Measurements from ENCODE around the gene PTGIS. TPM values are rescaled to one million over a fixed set of nuclear protein-coding genes. Genes with fewer than 3 reads are reported as not detected.

Gene PTGIS
- total and polyA plus RNA-seq, 2 donors: 0.76 to 3.3 TPM

- Histone ChIP-seq H3K9me3 (ENCODE audit: control insufficient read depth in 2 of 2, insufficient read depth in 1 of 2, low read length in 1 of 2) (no peaks in the 10 kb centered on the region), H3K4me3 (ENCODE audit: low read length in 2 of 2) (no peak overlapping the region), H3K4me1 (ENCODE audit: control insufficient read depth in 2 of 2, insufficient read depth in 2 of 2, low read length in 2 of 2) (peaks cover 0 to 9% of the 10 kb centered on the region in 2 donors), H3K27me3 (ENCODE audit: control insufficient read depth in 2 of 2, insufficient read depth in 1 of 2, low read length in 1 of 2) (peaks cover 0 to 7% of the 10 kb centered on the region in 2 donors), H3K27ac (ENCODE audit: low read depth in 1 of 2, low read length in 1 of 2) (no peak overlapping the region), H3K36me3 (ENCODE audit: control insufficient read depth in 2 of 2, insufficient read depth in 2 of 2, low read length in 1 of 2) (no peaks in the 10 kb centered on the region)
- DNase-seq (ENCODE audit: low read depth in 6 of 9, low spot score in 9 of 9): no peak
- 77% methylated on average over 8 of the region's 8 CpGs for WGBS
Measured at GRCh38 chr20:49590163-49591017, 22.5 kb upstream of the PTGIS start.

GRCh38 chr20:49589747-49590146 is 21.8 kb upstream of the PTGIS start:
- Histone ChIP-seq H3K9me3 (ENCODE audit: control insufficient read depth in 2 of 2, insufficient read depth in 1 of 2, low read length in 1 of 2) (no peaks in the 10 kb centered on the region), H3K27me3 (ENCODE audit: control insufficient read depth in 2 of 2, insufficient read depth in 1 of 2, low read length in 1 of 2) (peaks cover 0 to 7% of the 10 kb centered on the region in 2 donors), H3K27ac (ENCODE audit: low read depth in 1 of 2, low read length in 1 of 2) (no peak overlapping the region), H3K4me1 (ENCODE audit: control insufficient read depth in 2 of 2, insufficient read depth in 2 of 2, low read length in 2 of 2) (peaks cover 0 to 9% of the 10 kb centered on the region in 2 donors), H3K36me3 (ENCODE audit: control insufficient read depth in 2 of 2, insufficient read depth in 2 of 2, low read length in 1 of 2) (no peaks in the 10 kb centered on the region), H3K4me3 (ENCODE audit: low read length in 2 of 2) (no peak overlapping the region)
- WGBS: 94% methylated on average over 6 of the region's 6 CpGs
- no peak for DNase-seq (ENCODE audit: low read depth in 6 of 9, low spot score in 9 of 9)

- Histone ChIP-seq H3K9me3 (ENCODE audit: control insufficient read depth in 2 of 2, insufficient read depth in 1 of 2, low read length in 1 of 2) (peaks cover 2 to 4% of the 10 kb centered on the region in 2 donors), H3K27me3 (ENCODE audit: control insufficient read depth in 2 of 2, insufficient read depth in 1 of 2, low read length in 1 of 2) (peaks cover 0 to 9% of the 10 kb centered on the region in 2 donors), H3K4me3 (ENCODE audit: low read length in 2 of 2) (no peak overlapping the region), H3K4me1 (ENCODE audit: control insufficient read depth in 2 of 2, insufficient read depth in 2 of 2, low read length in 2 of 2) (no peaks in the 10 kb centered on the region), H3K27ac (ENCODE audit: low read depth in 1 of 2, low read length in 1 of 2) (no peak overlapping the region), H3K36me3 (ENCODE audit: control insufficient read depth in 2 of 2, insufficient read depth in 2 of 2, low read length in 1 of 2) (no peaks in the 10 kb centered on the region)
- WGBS: 84% methylated on average over 10 of the region's 10 CpGs
- DNase-seq (ENCODE audit: low read depth in 6 of 9, low spot score in 9 of 9): no peak
Measured at GRCh38 chr20:49587111-49587570, 19.2 kb upstream of the PTGIS start.

GRCh38 chr20:49585585-49586245 is 17.8 kb upstream of the PTGIS start:
- Histone ChIP-seq H3K36me3 (ENCODE audit: control insufficient read depth in 2 of 2, insufficient read depth in 2 of 2, low read length in 1 of 2) (no peaks in the 10 kb centered on the region), H3K9me3 (ENCODE audit: control insufficient read depth in 2 of 2, insufficient read depth in 1 of 2, low read length in 1 of 2) (peaks cover 2 to 4% of the 10 kb centered on the region in 2 donors), H3K4me1 (ENCODE audit: control insufficient read depth in 2 of 2, insufficient read depth in 2 of 2, low read length in 2 of 2) (no peaks in the 10 kb centered on the region), H3K27ac (ENCODE audit: low read depth in 1 of 2, low read length in 1 of 2) (no peak overlapping the region), H3K4me3 (ENCODE audit: low read length in 2 of 2) (no peak overlapping the region), H3K27me3 (ENCODE audit: control insufficient read depth in 2 of 2, insufficient read depth in 1 of 2, low read length in 1 of 2) (peaks cover 0 to 9% of the 10 kb centered on the region in 2 donors)
- 96% methylated on average over 9 of the region's 9 CpGs for WGBS
- no peak for DNase-seq (ENCODE audit: low read depth in 6 of 9, low spot score in 9 of 9)

GRCh38 chr20:49584418-49585382 is 16.8 kb upstream of the PTGIS start:
- H3K36me3 ChIP-seq (ENCODE audit: control insufficient read depth in 2 of 2, insufficient read depth in 2 of 2, low read length in 1 of 2): no peaks in the 10 kb centered on the region
- peaks cover 2 to 4% of the 10 kb centered on the region in 2 donors for H3K9me3 ChIP-seq (ENCODE audit: control insufficient read depth in 2 of 2, insufficient read depth in 1 of 2, low read length in 1 of 2)
- DNase-seq (ENCODE audit: low read depth in 6 of 9, low spot score in 9 of 9): no peak
- no peaks in the 10 kb centered on the region for H3K4me1 ChIP-seq (ENCODE audit: control insufficient read depth in 2 of 2, insufficient read depth in 2 of 2, low read length in 2 of 2)
- 85% methylated on average over 14 of the region's 14 CpGs for WGBS
- H3K27ac ChIP-seq (ENCODE audit: low read depth in 1 of 2, low read length in 1 of 2): no peak overlapping the region
- peaks cover 0 to 14% of the 10 kb centered on the region in 2 donors for H3K27me3 ChIP-seq (ENCODE audit: control insufficient read depth in 2 of 2, insufficient read depth in 1 of 2, low read length in 1 of 2)
- no peak overlapping the region for H3K4me3 ChIP-seq (ENCODE audit: low read length in 2 of 2)

GRCh38 chr20:49583669-49584417 is 15.9 kb upstream of the PTGIS start:
- WGBS: 82% methylated on average over 12 of the region's 12 CpGs
- Histone ChIP-seq H3K36me3 (ENCODE audit: control insufficient read depth in 2 of 2, insufficient read depth in 2 of 2, low read length in 1 of 2) (no peaks in the 10 kb centered on the region), H3K9me3 (ENCODE audit: control insufficient read depth in 2 of 2, insufficient read depth in 1 of 2, low read length in 1 of 2) (peaks cover 2 to 4% of the 10 kb centered on the region in 2 donors), H3K4me3 (ENCODE audit: low read length in 2 of 2) (no peak overlapping the region), H3K27ac (ENCODE audit: low read depth in 1 of 2, low read length in 1 of 2) (no peak overlapping the region), H3K27me3 (ENCODE audit: control insufficient read depth in 2 of 2, insufficient read depth in 1 of 2, low read length in 1 of 2) (peaks cover 0 to 12% of the 10 kb centered on the region in 2 donors), H3K4me1 (ENCODE audit: control insufficient read depth in 2 of 2, insufficient read depth in 2 of 2, low read length in 2 of 2) (no peaks in the 10 kb centered on the region)
- no peak for DNase-seq (ENCODE audit: low read depth in 6 of 9, low spot score in 9 of 9)

- H3K27me3 ChIP-seq (ENCODE audit: control insufficient read depth in 2 of 2, insufficient read depth in 1 of 2, low read length in 1 of 2): peaks cover 0 to 15% of the 10 kb centered on the region in 2 donors
- H3K4me3 ChIP-seq (ENCODE audit: low read length in 2 of 2): no peak overlapping the region
- 94% methylated on average over 4 of the region's 4 CpGs for WGBS
- H3K9me3 ChIP-seq (ENCODE audit: control insufficient read depth in 2 of 2, insufficient read depth in 1 of 2, low read length in 1 of 2): peaks cover 2 to 4% of the 10 kb centered on the region in 2 donors
- H3K36me3 ChIP-seq (ENCODE audit: control insufficient read depth in 2 of 2, insufficient read depth in 2 of 2, low read length in 1 of 2): no peaks in the 10 kb centered on the region
- no peak for DNase-seq (ENCODE audit: low read depth in 6 of 9, low spot score in 9 of 9)
- H3K27ac ChIP-seq (ENCODE audit: low read depth in 1 of 2, low read length in 1 of 2): no peak overlapping the region
- H3K4me1 ChIP-seq (ENCODE audit: control insufficient read depth in 2 of 2, insufficient read depth in 2 of 2, low read length in 2 of 2): no peaks in the 10 kb centered on the region
Measured at GRCh38 chr20:49583343-49583668, 15.4 kb upstream of the PTGIS start.
